BE2C (cell line): ENCODE results near the gene CNIH2.

ENCODE experiments used
- DNase-seq: peaks from one replicate; pipeline ENCODE4 v3.0.0-alpha.2; 2020
- H3K27me3 ChIP-seq: fragments of 250-450 bp; sonication (Bioruptor Pico); 2 replicates; pipeline ENCODE4 v1.5.1; 2020; ENCODE audit warnings: mild to moderate bottlenecking
- H3K36me3 ChIP-seq: fragments of 250-450 bp; sonication (Bioruptor Pico); 2 replicates; pipeline ENCODE4 v1.5.1; 2020; ENCODE audit warnings: mild to moderate bottlenecking
- H3K4me1 ChIP-seq: fragments of 250-450 bp; sonication (Bioruptor Pico); 2 replicates; pipeline ENCODE4 v1.5.1; 2020
- H3K4me3 ChIP-seq: 2 replicates; pipeline ENCODE4 v1.5.1; 2011; ENCODE audit warnings: low read depth, low read length
- H3K9me3 ChIP-seq: fragments of 250-450 bp; sonication (Bioruptor Pico); 2 replicates; pipeline ENCODE4 v1.5.1; 2020
- CTCF ChIP-seq: IDR thresholded peaks from 2 replicates; pipeline ENCODE4 v1.5.1; 2012; ENCODE audit warnings: mild to moderate bottlenecking, low read depth, low read length

Gene CNIH2

DNA sequence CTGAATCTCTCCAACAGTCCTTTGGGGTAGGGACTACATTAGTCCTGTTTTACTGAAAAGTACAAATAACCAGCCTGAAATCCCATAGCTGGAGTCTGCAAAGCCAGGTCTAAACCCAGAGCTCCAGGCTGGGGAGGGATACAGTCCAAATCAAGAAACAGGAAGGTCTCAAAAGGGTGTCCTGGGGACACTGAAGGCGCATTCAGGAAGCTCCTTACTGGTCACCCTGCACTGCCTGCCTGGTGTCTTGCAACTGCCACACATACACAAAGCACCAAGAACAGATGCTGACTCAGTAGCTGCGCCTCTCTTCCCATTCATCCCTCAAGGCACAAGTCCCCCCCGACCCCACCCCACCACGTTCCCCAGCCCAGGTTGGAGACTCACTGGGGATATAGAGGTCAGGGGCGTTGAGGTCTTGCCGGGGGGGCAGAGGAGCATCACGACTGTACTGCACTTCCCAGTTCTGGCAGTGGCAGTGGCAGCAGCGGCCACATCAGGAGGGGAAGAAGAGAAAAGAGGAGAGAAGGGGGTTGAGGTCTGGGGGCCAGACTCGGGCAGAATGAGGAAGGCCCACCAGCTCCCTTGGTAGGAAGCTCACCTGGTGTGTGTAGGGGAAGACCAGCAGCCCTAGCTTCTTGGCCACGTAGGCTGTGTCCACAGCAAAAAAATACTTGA is 9.4 kb downstream of the CNIH2 start:
- DNase-seq: no peak
- H3K9me3 ChIP-seq: no peaks in the 10 kb centered on the region
- H3K36me3 ChIP-seq: peaks cover 26% of the 10 kb centered on the region; the same call in 1 of the 2 replicates
- no peak for TF ChIP-seq CTCF
- H3K4me3 ChIP-seq: peak overlapping the region; percentile 93
- H3K4me1 ChIP-seq: peaks cover 12% of the 10 kb centered on the region
- H3K27me3 ChIP-seq: no peaks in the 10 kb centered on the region

- H3K27me3 ChIP-seq: no peaks in the 10 kb centered on the region
- no peak for DNase-seq
- peaks cover 6% of the 10 kb centered on the region for H3K4me1 ChIP-seq
- no peak for TF ChIP-seq CTCF
- peak overlapping the region; percentile 93 for H3K4me3 ChIP-seq
- H3K9me3 ChIP-seq: no peaks in the 10 kb centered on the region
- peaks cover 22% of the 10 kb centered on the region; the same call in 1 of the 2 replicates for H3K36me3 ChIP-seq
Observed at GRCh38 chr11:66287889-66288670, 10.1 kb downstream of the CNIH2 start.

DNA sequence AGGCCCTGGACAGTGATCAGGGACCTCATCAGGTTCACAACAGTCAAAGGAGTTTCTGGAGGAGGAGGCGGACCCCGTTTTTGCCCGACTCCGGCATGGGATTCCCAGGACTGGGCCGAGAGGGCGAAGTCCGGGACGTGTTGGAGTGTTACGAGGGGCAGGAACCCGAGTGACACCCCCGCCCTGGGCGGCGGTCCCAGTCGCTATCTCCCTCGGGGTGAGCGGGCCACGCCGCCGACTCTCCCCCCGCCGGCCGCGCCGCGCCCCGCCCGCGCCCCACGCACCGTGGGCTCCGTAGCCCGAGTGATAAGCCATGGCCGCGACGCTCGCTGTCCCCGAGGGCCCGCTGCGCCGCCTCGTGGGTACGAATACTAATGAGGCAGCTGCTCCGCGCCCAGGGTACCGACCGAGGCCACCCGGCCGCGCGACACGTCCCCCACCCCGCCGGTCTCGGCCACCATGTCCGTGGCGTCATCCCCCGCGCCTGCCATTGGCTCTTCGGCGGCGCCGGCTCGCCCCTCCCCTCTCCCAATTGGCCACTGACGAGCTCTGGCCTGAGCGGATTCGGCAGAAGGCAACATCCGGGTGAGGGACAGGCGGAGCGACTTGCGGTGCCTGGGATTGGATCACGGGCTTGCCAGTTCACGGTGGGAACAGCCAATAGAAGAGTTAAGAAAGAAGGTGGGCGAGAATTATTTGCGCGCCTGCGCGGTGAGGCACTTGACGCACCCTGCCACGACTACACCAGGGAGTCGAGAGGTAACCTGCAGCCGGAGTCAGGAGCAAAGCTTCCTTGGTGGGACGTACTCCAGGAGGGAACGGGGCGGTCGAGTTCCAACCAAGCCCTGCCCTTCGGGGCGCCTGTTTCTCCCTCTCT is 10.9 kb downstream of the CNIH2 start, which contains the start of gene YIF1A:
YIF1A (minus strand) TSS at position 473 of the 877 bp plus-strand sequence; CDS start at position 315, 158 bp downstream.
- peaks cover 18% of the 10 kb centered on the region; the same call in 1 of the 2 replicates for H3K36me3 ChIP-seq
- TF ChIP-seq CTCF: no peak
- H3K27me3 ChIP-seq: no peaks in the 10 kb centered on the region
- H3K4me3 ChIP-seq: peak within 1 kb of the TSS; percentile 93
- peak; percentile 100 for DNase-seq
- H3K9me3 ChIP-seq: no peaks in the 10 kb centered on the region
- H3K4me1 ChIP-seq: peaks cover 5% of the 10 kb centered on the region

GRCh38 chr11:66289548-66290329 is 11.8 kb downstream of the CNIH2 start:
- Histone ChIP-seq H3K36me3 (peaks cover 10% of the 10 kb centered on the region; the same call in 1 of the 2 replicates), H3K4me1 (peaks cover 5% of the 10 kb centered on the region), H3K4me3 (peak overlapping the region; percentile 93), H3K9me3 (no peaks in the 10 kb centered on the region), H3K27me3 (no peaks in the 10 kb centered on the region)
- DNase-seq: no peak
- no peak for TF ChIP-seq CTCF

- H3K4me1 ChIP-seq: peaks cover 5% of the 10 kb centered on the region
- no peaks in the 10 kb centered on the region for H3K27me3 ChIP-seq
- peak overlapping the region; percentile 93 for H3K4me3 ChIP-seq
- no peak for DNase-seq
- no peak for TF ChIP-seq CTCF
- peaks cover 5% of the 10 kb centered on the region; the same call in 1 of the 2 replicates for H3K36me3 ChIP-seq
- no peaks in the 10 kb centered on the region for H3K9me3 ChIP-seq
Observed at GRCh38 chr11:66290330-66290621, 12.3 kb downstream of the CNIH2 start.
